IMR-90 (cell line): ENCODE measurements around the gene GCC2. TPM values are rescaled to one million over a fixed set of nuclear protein-coding genes. Genes with fewer than 3 reads are reported as not detected.

Experiments used
- ATAC-seq: fragments of 200-7000 bp; cut with Tn5 transposase; 2 replicates; pipeline ENCODE4 v1.9.1; 2020; ENCODE audit warnings: low read depth, mild to moderate bottlenecking, moderate library complexity
- BruUV-seq: library from RNA; stranded (reverse); fragments of 400-500 nt; replicated peaks from 2 replicates; lab custom pipeline; 2021; lab: Mats Ljungman, UMichigan
- CTCF ChIA-PET: fragments of 300-600 bp; formaldehyde crosslinking; extraction: SDS; loops from one replicate; lab custom pipeline; 2021; ENCODE audit warnings: antibody characterized with exemption; lab: Yijun Ruan, JAX
- POLR2A ChIA-PET: fragments of 300-600 bp; sonication (Branson Sonifier 250); formaldehyde crosslinking; loops from one replicate; lab custom pipeline; 2022; ENCODE audit warnings: antibody characterized with exemption; ENCODE audit not compliant: unreplicated experiment; lab: Charles Lee
- DNase-seq: peaks from one replicate; pipeline ENCODE4 v3.0.0; 2013
- H2AFZ ChIP-seq: replicated peaks from 2 replicates; pipeline ENCODE3; 2013; ENCODE audit warnings: low read length, mild to moderate bottlenecking; ENCODE audit not compliant: poor library complexity
- H2AK5ac ChIP-seq: 2 replicates; pipeline ENCODE4 v1.6.1; 2013; ENCODE audit warnings: low read depth, low read length, inconsistent platforms
- H2AK9ac ChIP-seq: replicated peaks from 2 replicates; pipeline ENCODE3; 2013; ENCODE audit warnings: mild to moderate bottlenecking, low read depth, low read length, moderate library complexity; ENCODE audit not compliant: poor library complexity
- H2BK120ac ChIP-seq: 2 replicates; pipeline ENCODE4 v1.6.1; 2013; ENCODE audit warnings: low read depth, low read length, inconsistent platforms
- H2BK15ac ChIP-seq: 3 replicates; pipeline ENCODE4 v1.6.1; 2013; ENCODE audit warnings: low read depth, low read length, inconsistent platforms
- H2BK20ac ChIP-seq: 2 replicates; pipeline ENCODE4 v1.6.1; 2013; ENCODE audit warnings: low read depth, mild to moderate bottlenecking, inconsistent platforms, low read length, moderate library complexity
- H2BK5ac ChIP-seq: 2 replicates; pipeline ENCODE4 v1.6.1; 2013; ENCODE audit warnings: mild to moderate bottlenecking, low read depth, low read length, inconsistent platforms; ENCODE audit not compliant: poor library complexity, severe bottlenecking
- H3K14ac ChIP-seq: replicated peaks from 2 replicates; pipeline ENCODE4 v1.6.1; 2013; ENCODE audit warnings: low read depth, low read length, inconsistent platforms
- H3K18ac ChIP-seq: 2 replicates; pipeline ENCODE4 v1.6.1; 2013; ENCODE audit warnings: low read depth, low read length, control low read depth
- H3K23ac ChIP-seq: 2 replicates; pipeline ENCODE4 v1.6.1; 2013; ENCODE audit warnings: low read depth, low read length, inconsistent platforms
- H3K27ac ChIP-seq: 2 replicates; pipeline ENCODE4 v1.5.1; 2013; ENCODE audit warnings: mild to moderate bottlenecking, control low read depth, low read length; ENCODE audit not compliant: insufficient read depth
- H3K27me3 ChIP-seq: 2 replicates; pipeline ENCODE4 v1.6.1; 2013; ENCODE audit warnings: low read length; ENCODE audit not compliant: control insufficient read depth, insufficient read depth
- H3K36me3 ChIP-seq: 2 replicates; pipeline ENCODE4 v1.6.1; 2013; ENCODE audit warnings: low read length, mixed read lengths; ENCODE audit not compliant: control insufficient read depth, insufficient read depth
- H3K4ac ChIP-seq: 2 replicates; pipeline ENCODE4 v1.6.1; 2013; ENCODE audit warnings: low read depth, low read length, inconsistent platforms
- H3K4me1 ChIP-seq: 2 replicates; pipeline ENCODE4 v1.6.1; 2013; ENCODE audit warnings: low read length, mixed read lengths; ENCODE audit not compliant: control insufficient read depth, insufficient read depth
- H3K4me2 ChIP-seq: 2 replicates; pipeline ENCODE4 v1.6.1; 2013; ENCODE audit warnings: low read depth, mild to moderate bottlenecking, control low read depth, low read length, moderate library complexity
- H3K4me3 ChIP-seq: 2 replicates; pipeline ENCODE4 v1.5.1; 2013; ENCODE audit warnings: low read depth, mild to moderate bottlenecking, control low read depth, low read length, moderate library complexity; ENCODE audit not compliant: insufficient read depth
- H3K56ac ChIP-seq: 2 replicates; pipeline ENCODE4 v1.6.1; 2013; ENCODE audit warnings: low read length, inconsistent platforms; ENCODE audit not compliant: insufficient read depth; ENCODE audit errors: extremely low read depth
- H3K79me1 ChIP-seq, 2 experiments: 2 replicates each; pipeline ENCODE4 v1.6.1; 2013; ENCODE audit warnings: low read length in 2 of 2, inconsistent platforms in 1 of 2, low read depth in 1 of 2
- H3K9ac ChIP-seq: 2 replicates; pipeline ENCODE4 v1.6.1; 2013; ENCODE audit warnings: low read depth, low read length, control low read depth
- H3K9me1 ChIP-seq: 2 replicates; pipeline ENCODE4 v1.6.1; 2013; ENCODE audit warnings: low read length, inconsistent platforms; ENCODE audit not compliant: insufficient read depth
- H3K9me3 ChIP-seq: 2 replicates; pipeline ENCODE4 v1.6.1; 2013; ENCODE audit warnings: low read length; ENCODE audit not compliant: control insufficient read depth, insufficient read depth
- H4K20me1 ChIP-seq: 2 replicates; pipeline ENCODE4 v1.6.1; 2013; ENCODE audit warnings: low read length, inconsistent platforms; ENCODE audit not compliant: insufficient read depth
- H4K5ac ChIP-seq: 2 replicates; pipeline ENCODE4 v1.6.1; 2013; ENCODE audit warnings: mild to moderate bottlenecking, low read depth, low read length, control low read depth
- H4K8ac ChIP-seq, 2 experiments: 2 replicates each; pipeline ENCODE4 v1.6.1; 2013; ENCODE audit warnings: low read depth in 2 of 2, low read length in 2 of 2, control low read depth in 1 of 2, inconsistent platforms in 1 of 2
- H4K91ac ChIP-seq: 2 replicates; pipeline ENCODE4 v1.6.1; 2013; ENCODE audit warnings: low read depth, low read length, inconsistent platforms; ENCODE audit not compliant: insufficient read depth
- MXI1 ChIP-seq: IDR thresholded peaks from 2 replicates; pipeline ENCODE4 v1.6.1; 2012; ENCODE audit warnings: low read depth, mild to moderate bottlenecking, low read length, moderate library complexity, borderline replicate concordance
- WGBS, 2 experiments: methylation state at CpG; one replicate each; pipeline versions ENCODE4 v1.1.5 to v1.1.7; 2013; ENCODE audit warnings: missing lambda C conversion rate in 2 of 2; ENCODE audit not compliant: insufficient read length in 1 of 2; ENCODE audit errors: extremely low coverage in 2 of 2; 5-methylcytosine and 5-hydroxymethylcytosine counted together
- dilution Hi-C: fragments of 300-500 bp; cut with HindIII; formaldehyde crosslinking; loops from one replicate; pipeline ENCODE4 v1.14.3; 2018; ENCODE audit warnings: low sequenced_read_pairs; ENCODE audit not compliant: unreplicated experiment
- in situ Hi-C: fragments of 300-500 bp; cut with MboI; formaldehyde crosslinking; loops from 3 replicates; pipeline ENCODE4 v1.14.3; 2019; ENCODE audit warnings: low sequenced_read_pairs, inconsistent platforms, mixed read lengths
- intact Hi-C: fragments of 100-400 bp; cut with micrococcal nuclease; formaldehyde crosslinking; loops from 2 replicates; pipeline ENCODE4 v1.10.0; 2022
- polyA plus RNA-seq, 3 experiments: library from polyadenylated mRNA; depleted of rRNA; stranded (reverse); fragments of >200 nt; gene quantifications; 2 replicates each; pipeline ENCODE4 v1.2.3, GENCODE V29; 2012; ENCODE audit warnings: low replicate concordance in 1 of 3
- total RNA-seq: library from RNA; depleted of rRNA; stranded (reverse); fragments of >200 nt; gene quantifications from 2 replicates; pipeline ENCODE4 v1.2.3, GENCODE V29; 2012

GCC2 gene
- total and polyA plus RNA-seq, 2 of the 4 experiments (the other 2 are of a cell fraction), result 6.4 to 8.6 TPM

DNA sequence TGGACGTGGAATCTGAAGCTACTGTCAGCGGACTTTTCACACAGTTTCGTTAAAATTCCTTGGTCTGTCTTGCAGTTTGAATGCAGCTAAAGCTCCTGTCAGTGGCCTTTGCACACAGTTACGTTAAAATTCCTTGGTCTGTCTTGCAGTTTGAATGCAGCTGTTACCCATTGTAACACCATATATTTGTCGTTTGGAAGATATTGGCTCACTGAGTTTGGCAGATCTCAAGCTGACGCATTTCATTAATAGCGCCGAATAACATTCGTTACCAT, 86.3 kb downstream of the GCC2 start:
- H2BK120ac ChIP-seq, result 0 out of 2 replicates have a peak overlapping the region, but pooled peaks have one; percentile 8
- H3K18ac ChIP-seq, result peak overlapping the region; percentile 52; the same call in 1 of the 2 replicates
- peak overlapping the region; percentile 85 for H3K4me2 ChIP-seq
- no peak overlapping the region for H2BK20ac ChIP-seq
- H3K4ac ChIP-seq, result peak overlapping the region; percentile 57; the same call in 1 of the 2 replicates
- no peaks in the 10 kb centered on the region for H3K36me3 ChIP-seq
- H3K23ac ChIP-seq, result peak overlapping the region; percentile 96
- H3K27ac ChIP-seq, result peak overlapping the region; percentile 36
- peaks cover 38% of the 10 kb centered on the region for H4K20me1 ChIP-seq
- 0% methylated on average over 2 of the region's 9 CpGs; no CpG with 5 or more reads in 1 of the 2 experiments for WGBS, 2 experiments
- H3K27me3 ChIP-seq, result no peaks in the 10 kb centered on the region
- H4K8ac ChIP-seq, result no peak overlapping the region
- DNase-seq (no peak), ATAC-seq (no peak)
- peak overlapping the region; percentile 76 for H3K56ac ChIP-seq
- H2AK9ac ChIP-seq, result no peak overlapping the region
- H3K79me1 ChIP-seq, result peaks cover 12 to 51% of the 10 kb centered on the region in 2 experiments; a peak in 3 of 4 replicates
- H2BK5ac ChIP-seq, result peak overlapping the region; percentile 85
- intact Hi-C loops (loop anchor here (2.0 kb wide), 2 partner anchors 40 to 50 kb away; no protein-coding TSS in a partner anchor), in situ Hi-C loops (no loop called here), dilution Hi-C loops (no loop called here)
- H2AK5ac ChIP-seq, result no peak overlapping the region
- BruUV-seq, result no TSS peak
- peak overlapping the region; percentile 66 for H3K14ac ChIP-seq
- H3K9me3 ChIP-seq, result no peaks in the 10 kb centered on the region
- peaks cover 10% of the 10 kb centered on the region for H3K4me1 ChIP-seq
- H4K91ac ChIP-seq, result no peak overlapping the region
- peak overlapping the region; percentile 75 for H3K4me3 ChIP-seq
- CTCF ChIA-PET, result interaction anchor here (0.6 to 1.5 kb wide), 4 partner anchors 19 to 101 kb away, joined by 3 to 8 read pairs (median 5); no protein-coding TSS in a partner anchor
- peaks cover 6% of the 10 kb centered on the region; the same call in 1 of the 2 replicates for H3K9me1 ChIP-seq
- no peak overlapping the region for H4K5ac ChIP-seq
- no peak for TF ChIP-seq MXI1
- H2BK15ac ChIP-seq, result no peak overlapping the region
- no peak overlapping the region for H2AFZ ChIP-seq
- POLR2A ChIA-PET, result interaction anchor here (0.6 kb wide), 1 partner anchor 40 kb away, joined by 3 read pairs; no protein-coding TSS in a partner anchor
- peak overlapping the region; percentile 82 for H3K9ac ChIP-seq
